Activated T-helper 1 cell treated with Interleukin-2 at 50 U/mL for 16 hours (primary cell): ENCODE results near the gene ANKS1B.

Source experiments
- DNase-seq: peaks from one replicate; pipeline ENCODE4 v3.0.0-alpha.2; 2020; ENCODE audit warnings: low read depth

The ANKS1B gene

DNA sequence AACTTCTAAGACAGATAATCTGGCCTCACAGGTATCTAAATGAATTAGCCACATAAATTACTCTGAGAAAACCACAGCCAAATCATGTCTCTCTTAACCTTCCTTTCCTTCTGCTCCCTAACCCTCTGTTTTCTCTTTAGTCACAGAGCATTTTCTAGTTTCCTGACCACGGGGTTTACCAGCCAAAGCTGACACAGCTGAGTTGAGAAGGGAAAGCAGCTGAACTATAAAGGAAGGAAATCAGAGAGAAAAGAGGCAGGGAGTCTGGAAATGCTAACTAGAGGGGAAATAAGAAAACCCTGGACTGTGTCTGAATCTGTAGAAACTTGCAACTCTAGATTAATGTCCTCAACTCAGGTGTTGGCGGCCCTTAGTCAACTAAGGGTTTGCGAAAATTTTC lies 24.4 kb downstream of the ANKS1B start:
- no peak for DNase-seq

- DNase-seq = no peak
These were observed 25.1 kb downstream of the ANKS1B start for GRCh38 chr12:99959549-99960170.

GRCh38 chr12:99957866-99958466 lies 26.8 kb downstream of the ANKS1B start:
- DNase-seq = no peak

GRCh38 chr12:99954724-99955123 lies 30.0 kb downstream of the ANKS1B start:
- no peak for DNase-seq

DNA sequence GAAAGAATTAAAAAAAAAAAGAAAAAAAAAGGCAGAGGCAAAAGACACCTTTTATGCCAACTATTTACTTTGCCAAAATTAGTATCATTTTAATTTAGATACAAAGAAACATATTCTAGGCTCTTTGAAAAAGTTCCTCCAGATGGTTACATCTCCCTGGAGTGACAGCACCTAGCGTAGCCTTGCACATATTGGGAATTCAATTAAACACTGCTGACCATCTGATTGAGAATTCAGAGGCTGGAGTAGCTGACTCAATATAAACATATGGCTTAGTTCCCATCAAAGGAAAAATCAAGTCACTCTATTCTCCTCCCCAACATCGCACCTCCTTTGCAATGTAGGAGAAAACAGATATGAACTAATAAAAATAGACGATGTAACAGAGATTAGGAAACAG lies 36.4 kb downstream of the ANKS1B start:
- no peak for DNase-seq

DNA sequence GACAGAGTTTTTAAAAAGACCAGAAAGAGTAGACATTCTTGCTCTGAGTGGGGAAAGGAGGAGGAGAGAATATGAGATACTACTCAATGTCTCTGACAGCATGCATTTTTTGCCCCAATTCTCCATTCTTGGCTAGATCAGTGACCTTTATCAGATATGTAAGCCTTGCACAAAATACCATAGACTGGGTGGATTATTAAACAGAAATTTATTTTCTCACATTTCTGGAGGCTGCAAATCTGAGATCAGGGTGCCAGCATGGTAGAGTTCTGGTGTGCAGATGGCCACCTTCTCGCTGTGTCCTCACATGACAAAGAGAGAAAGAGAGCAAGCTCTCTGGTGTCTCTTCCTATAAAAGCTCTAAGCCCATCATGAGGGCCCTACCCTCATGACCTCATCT lies 38.6 kb downstream of the ANKS1B start:
- DNase-seq = no peak

- no peak for DNase-seq
These were observed 49.1 kb downstream of the ANKS1B start for GRCh38 chr12:99935608-99936007.

- DNase-seq = no peak
These were observed 58.1 kb downstream of the ANKS1B start for GRCh38 chr12:99926511-99927169.

GRCh38 chr12:99920353-99920960 lies 64.3 kb downstream of the ANKS1B start:
- no peak for DNase-seq

- DNase-seq = no peak
These were observed 66.9 kb downstream of the ANKS1B start for GRCh38 chr12:99917711-99918402.

- no peak for DNase-seq
These were observed 68.2 kb downstream of the ANKS1B start for GRCh38 chr12:99916555-99916954.

DNA sequence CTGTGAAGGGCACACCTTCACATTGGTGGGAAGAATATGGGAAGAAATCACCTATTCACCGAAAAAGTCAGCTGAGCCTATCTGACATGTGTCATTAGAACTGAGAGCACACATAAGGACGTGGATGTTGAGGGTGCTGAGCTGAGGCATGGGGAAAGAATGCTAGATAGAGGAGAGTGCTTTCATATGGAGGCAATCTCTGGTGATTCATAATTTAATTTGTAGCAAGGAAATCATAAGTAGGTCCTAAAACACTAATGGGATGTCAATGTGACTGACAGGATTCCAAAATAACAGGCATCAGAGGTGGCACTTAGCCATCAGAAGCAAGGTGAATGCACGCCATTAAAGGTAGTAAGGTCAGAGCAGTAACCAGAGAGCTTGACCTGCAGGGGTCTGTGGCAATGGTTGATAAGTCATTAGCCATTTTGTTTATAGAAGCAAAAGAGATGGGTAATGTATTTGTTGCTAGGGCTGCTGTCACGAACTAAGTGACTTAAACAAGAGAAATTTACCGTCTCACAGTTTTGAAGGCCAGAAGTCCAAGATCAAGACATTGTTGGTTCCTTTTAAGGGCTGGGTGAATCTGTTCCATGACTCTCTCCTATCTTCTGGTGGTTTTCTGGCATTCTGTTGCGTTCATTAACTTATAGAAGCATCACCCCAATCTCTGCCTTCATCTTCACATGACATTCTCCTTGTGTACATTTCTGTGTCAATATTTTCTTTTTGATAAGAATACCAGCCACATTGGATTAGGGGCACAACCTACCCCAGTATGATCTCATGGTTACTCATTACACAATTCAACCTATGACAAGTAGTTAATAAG lies 69.3 kb downstream of the ANKS1B start:
- DNase-seq = no peak

DNA sequence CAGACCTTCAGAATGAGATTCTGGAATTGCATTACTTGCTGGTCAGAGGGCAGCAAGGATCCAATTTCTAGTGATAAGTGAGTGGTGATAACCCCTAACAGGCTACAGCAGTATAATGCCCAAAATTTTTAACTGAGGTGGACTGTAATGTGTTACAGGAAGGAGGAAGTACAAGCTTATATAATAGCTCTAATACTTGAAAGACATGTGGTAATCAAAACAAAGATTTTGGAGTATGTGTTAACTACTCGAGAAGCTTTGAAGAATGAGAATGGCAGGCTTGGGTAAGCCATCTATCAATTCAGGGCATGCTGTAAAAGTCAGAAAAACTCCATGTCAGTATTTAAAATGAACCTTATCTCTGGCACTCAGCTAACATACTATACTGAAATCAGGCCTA lies 70.5 kb downstream of the ANKS1B start:
- no peak for DNase-seq

DNA sequence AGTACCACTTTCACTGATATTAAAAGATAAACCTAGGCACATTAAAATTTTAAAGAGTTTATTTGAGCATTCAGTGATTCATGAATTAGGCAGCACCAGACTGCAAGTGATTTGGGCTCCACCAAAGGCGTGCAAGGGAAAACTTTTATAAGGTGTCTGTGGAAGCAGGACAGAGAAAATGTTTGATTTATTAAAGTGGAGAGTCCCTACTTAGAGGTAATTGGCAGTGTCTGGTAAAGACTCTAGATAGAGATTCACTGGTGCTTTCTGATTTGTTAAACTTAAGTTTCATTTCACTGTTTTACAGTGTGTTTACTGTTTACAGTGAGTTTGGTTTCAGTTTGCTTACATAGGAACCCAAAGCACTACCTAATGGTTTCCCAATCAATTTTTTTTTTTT lies 72.8 kb downstream of the ANKS1B start:
- DNase-seq = no peak

DNA sequence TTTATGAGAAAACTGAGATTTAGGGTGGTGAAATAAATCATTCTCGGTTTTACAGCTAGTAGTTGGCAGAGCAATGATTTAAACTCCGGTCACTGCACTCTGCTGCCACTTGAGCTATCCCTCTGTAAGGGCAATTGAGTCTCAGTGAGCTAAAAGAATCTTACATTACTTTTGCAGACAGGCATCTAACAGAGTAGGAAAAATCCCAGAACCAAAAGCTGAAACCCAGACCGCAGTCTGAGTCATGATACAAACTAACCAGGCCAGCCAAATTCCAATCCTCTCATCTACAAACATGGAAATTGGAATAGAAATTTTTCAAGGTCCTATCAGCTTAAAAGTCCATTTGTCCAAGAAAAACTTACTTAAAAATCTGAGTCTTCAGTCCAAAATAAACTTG lies 73.7 kb downstream of the ANKS1B start:
- no peak for DNase-seq

- no peak for DNase-seq
These were observed 74.4 kb downstream of the ANKS1B start for GRCh38 chr12:99910342-99910741.

- DNase-seq = no peak
These were observed 77.8 kb downstream of the ANKS1B start for GRCh38 chr12:99906786-99907579.

DNA sequence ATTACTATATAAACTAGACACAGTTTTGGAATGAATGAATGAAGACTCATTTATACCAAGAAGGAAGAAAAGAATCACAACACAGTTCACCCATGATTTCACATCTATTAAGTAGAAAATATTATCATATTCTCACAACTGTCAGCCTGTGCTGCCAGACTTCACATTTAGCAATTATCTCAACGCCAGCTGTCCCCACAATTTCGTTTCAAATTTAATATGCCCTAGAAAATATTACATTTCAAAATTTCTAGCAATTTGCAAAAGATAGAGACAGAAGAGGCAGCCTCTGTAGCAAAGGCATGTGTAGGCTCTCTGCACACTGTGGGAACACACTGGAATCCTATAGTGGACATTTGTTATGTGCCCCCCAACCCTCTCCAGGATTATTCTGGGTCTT lies 83.6 kb downstream of the ANKS1B start:
- no peak for DNase-seq

- no peak for DNase-seq
These were observed 86.1 kb downstream of the ANKS1B start for GRCh38 chr12:99898645-99899044.

DNA sequence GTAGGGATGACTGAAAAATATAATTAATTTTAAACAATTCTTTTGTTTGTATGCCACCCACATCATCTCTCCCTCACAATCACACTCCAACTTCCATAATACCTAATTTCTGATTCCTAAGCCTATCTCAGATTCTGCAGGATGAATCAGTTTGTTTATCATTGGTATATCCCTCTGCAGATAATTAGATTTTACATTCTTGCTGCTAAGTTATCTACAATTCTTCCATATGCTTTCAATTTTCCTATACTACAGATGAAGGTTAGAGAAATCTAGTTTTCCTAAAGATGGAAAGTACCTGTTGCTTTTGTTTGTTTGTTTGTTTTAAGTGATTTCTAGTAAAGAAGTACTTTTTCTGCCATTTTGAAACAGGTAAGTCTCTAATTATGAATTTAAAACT lies 105.3 kb downstream of the ANKS1B start:
- no peak for DNase-seq

GRCh38 chr12:99875081-99875480 lies 109.7 kb downstream of the ANKS1B start:
- no peak for DNase-seq
